Central memory CD8-positive, alpha-beta T cell (primary cell): ENCODE measurements around the gene KCNIP4.

Experiments used
- ATAC-seq: fragments of 150-1000 bp; cut with Tn5 transposase; replicated peaks from 2 replicates; pipeline ENCODE4 v1.10.0; 2022; ENCODE audit warnings: mild to moderate bottlenecking, moderate FRiP score, moderate number of reproducible peaks; ENCODE audit not compliant: poor library complexity, severe bottlenecking; ENCODE audit errors: extremely low read depth
- DNase-seq, 2 donors: peaks; one replicate each; pipeline ENCODE4 v3.0.0; 2021; ENCODE audit warnings: low spot score in 2 of 2
- H3K27ac Mint-ChIP-seq: one replicate; pipeline ENCODE4 v1.8.0; 2022; ENCODE audit warnings: low read depth, mild to moderate bottlenecking, moderate library complexity, mixed read lengths
- H3K27me3 Mint-ChIP-seq: one replicate; pipeline ENCODE4 v1.8.0; 2022; ENCODE audit warnings: mixed read lengths
- H3K36me3 Mint-ChIP-seq: one replicate; pipeline ENCODE4 v1.8.0; 2022; ENCODE audit warnings: mild to moderate bottlenecking, moderate library complexity, mixed read lengths; ENCODE audit not compliant: insufficient read depth
- H3K4me1 Mint-ChIP-seq: one replicate; pipeline ENCODE4 v1.8.0; 2022; ENCODE audit warnings: mixed read lengths
- H3K4me3 Mint-ChIP-seq: one replicate; pipeline ENCODE4 v1.8.0; 2022; ENCODE audit warnings: mild to moderate bottlenecking, moderate library complexity, mixed read lengths
- H3K9me3 Mint-ChIP-seq: one replicate; pipeline ENCODE4 v1.8.0; 2022; ENCODE audit warnings: mixed read lengths

KCNIP4 gene

GRCh38 chr4:21769404-21770147, 179.0 kb downstream of the KCNIP4 start:
- Mint-ChIP-seq H3K4me1 (no peaks in the 10 kb centered on the region), H3K36me3 (no peaks in the 10 kb centered on the region), H3K9me3 (peaks cover 7% of the 10 kb centered on the region), H3K27me3 (no peaks in the 10 kb centered on the region), H3K27ac (no peak overlapping the region), H3K4me3 (no peak overlapping the region)
- ATAC-seq (no peak), DNase-seq (no peak)

GRCh38 chr4:21768349-21769310, 179.9 kb downstream of the KCNIP4 start:
- no peak overlapping the region for H3K27ac Mint-ChIP-seq
- no peaks in the 10 kb centered on the region for H3K36me3 Mint-ChIP-seq
- peaks cover 4% of the 10 kb centered on the region for H3K9me3 Mint-ChIP-seq
- no peak for ATAC-seq
- DNase-seq, result no peak
- H3K27me3 Mint-ChIP-seq, result no peaks in the 10 kb centered on the region
- H3K4me1 Mint-ChIP-seq, result no peaks in the 10 kb centered on the region
- no peak overlapping the region for H3K4me3 Mint-ChIP-seq

- Mint-ChIP-seq H3K36me3 (no peaks in the 10 kb centered on the region), H3K9me3 (no peaks in the 10 kb centered on the region), H3K27me3 (no peaks in the 10 kb centered on the region), H3K4me3 (no peak overlapping the region), H3K4me1 (no peaks in the 10 kb centered on the region), H3K27ac (no peak overlapping the region)
- ATAC-seq, result no peak
- no peak for DNase-seq
These were observed 182.7 kb downstream of the KCNIP4 start for GRCh38 chr4:21765810-21766407.

- Mint-ChIP-seq H3K4me1 (no peaks in the 10 kb centered on the region), H3K27me3 (no peaks in the 10 kb centered on the region), H3K4me3 (no peak overlapping the region), H3K9me3 (no peaks in the 10 kb centered on the region), H3K36me3 (no peaks in the 10 kb centered on the region), H3K27ac (no peak overlapping the region)
- no peak for ATAC-seq
- no peak for DNase-seq
These were observed 184.7 kb downstream of the KCNIP4 start for GRCh38 chr4:21763855-21764254.

- H3K4me1 Mint-ChIP-seq, result no peaks in the 10 kb centered on the region
- H3K4me3 Mint-ChIP-seq, result no peak overlapping the region
- H3K27me3 Mint-ChIP-seq, result no peaks in the 10 kb centered on the region
- H3K9me3 Mint-ChIP-seq, result no peaks in the 10 kb centered on the region
- DNase-seq (no peak), ATAC-seq (no peak)
- no peaks in the 10 kb centered on the region for H3K36me3 Mint-ChIP-seq
- no peak overlapping the region for H3K27ac Mint-ChIP-seq
These were observed 191.3 kb downstream of the KCNIP4 start for GRCh38 chr4:21757248-21757647.

GRCh38 chr4:21753084-21753760, 195.3 kb downstream of the KCNIP4 start:
- ATAC-seq (no peak), DNase-seq (no peak)
- no peaks in the 10 kb centered on the region for H3K36me3 Mint-ChIP-seq
- H3K9me3 Mint-ChIP-seq, result no peaks in the 10 kb centered on the region
- H3K4me1 Mint-ChIP-seq, result no peaks in the 10 kb centered on the region
- no peak overlapping the region for H3K27ac Mint-ChIP-seq
- no peak overlapping the region for H3K4me3 Mint-ChIP-seq
- no peaks in the 10 kb centered on the region for H3K27me3 Mint-ChIP-seq

- H3K27me3 Mint-ChIP-seq, result no peaks in the 10 kb centered on the region
- ATAC-seq (no peak), DNase-seq (no peak)
- no peaks in the 10 kb centered on the region for H3K4me1 Mint-ChIP-seq
- no peaks in the 10 kb centered on the region for H3K9me3 Mint-ChIP-seq
- no peak overlapping the region for H3K4me3 Mint-ChIP-seq
- H3K36me3 Mint-ChIP-seq, result no peaks in the 10 kb centered on the region
- H3K27ac Mint-ChIP-seq, result no peak overlapping the region
These were observed 196.0 kb downstream of the KCNIP4 start for GRCh38 chr4:21752616-21753015.

- Mint-ChIP-seq H3K27ac (no peak overlapping the region), H3K4me3 (no peak overlapping the region), H3K27me3 (no peaks in the 10 kb centered on the region), H3K4me1 (no peaks in the 10 kb centered on the region), H3K9me3 (no peaks in the 10 kb centered on the region), H3K36me3 (no peaks in the 10 kb centered on the region)
- no peak for DNase-seq
- no peak for ATAC-seq
These were observed 198.6 kb downstream of the KCNIP4 start for GRCh38 chr4:21749924-21750323.

- DNase-seq, result no peak
- H3K4me1 Mint-ChIP-seq, result no peaks in the 10 kb centered on the region
- no peak overlapping the region for H3K4me3 Mint-ChIP-seq
- H3K36me3 Mint-ChIP-seq, result no peaks in the 10 kb centered on the region
- ATAC-seq, result no peak
- H3K27ac Mint-ChIP-seq, result no peak overlapping the region
- H3K9me3 Mint-ChIP-seq, result no peaks in the 10 kb centered on the region
- no peaks in the 10 kb centered on the region for H3K27me3 Mint-ChIP-seq
These were observed 199.2 kb downstream of the KCNIP4 start for GRCh38 chr4:21749412-21749811.

- no peak overlapping the region for H3K4me3 Mint-ChIP-seq
- no peaks in the 10 kb centered on the region for H3K27me3 Mint-ChIP-seq
- no peak overlapping the region for H3K27ac Mint-ChIP-seq
- peaks cover 6% of the 10 kb centered on the region for H3K9me3 Mint-ChIP-seq
- DNase-seq (no peak), ATAC-seq (no peak)
- no peaks in the 10 kb centered on the region for H3K4me1 Mint-ChIP-seq
- H3K36me3 Mint-ChIP-seq, result no peaks in the 10 kb centered on the region
These were observed 204.5 kb downstream of the KCNIP4 start for GRCh38 chr4:21744046-21744445.

GRCh38 chr4:21742326-21742725, 206.2 kb downstream of the KCNIP4 start:
- Mint-ChIP-seq H3K27me3 (no peaks in the 10 kb centered on the region), H3K9me3 (peaks cover 12% of the 10 kb centered on the region), H3K4me1 (no peaks in the 10 kb centered on the region), H3K36me3 (no peaks in the 10 kb centered on the region), H3K4me3 (no peak overlapping the region), H3K27ac (no peak overlapping the region)
- DNase-seq (no peak), ATAC-seq (no peak)

GRCh38 chr4:21738821-21739220, 209.8 kb downstream of the KCNIP4 start:
- no peak overlapping the region for H3K27ac Mint-ChIP-seq
- H3K4me3 Mint-ChIP-seq, result no peak overlapping the region
- no peaks in the 10 kb centered on the region for H3K4me1 Mint-ChIP-seq
- DNase-seq (no peak), ATAC-seq (no peak)
- no peaks in the 10 kb centered on the region for H3K36me3 Mint-ChIP-seq
- H3K27me3 Mint-ChIP-seq, result no peaks in the 10 kb centered on the region
- H3K9me3 Mint-ChIP-seq, result peaks cover 12% of the 10 kb centered on the region
